Central memory CD8-positive, alpha-beta T cell (primary cell): ENCODE results near the gene ZNF618.

Experiments used
- ATAC-seq: fragments of 150-1000 bp; cut with Tn5 transposase; replicated peaks from 2 replicates; pipeline ENCODE4 v1.10.0; 2022; ENCODE audit warnings: mild to moderate bottlenecking, moderate FRiP score, moderate number of reproducible peaks; ENCODE audit not compliant: poor library complexity, severe bottlenecking; ENCODE audit errors: extremely low read depth
- DNase-seq, 2 donors: peaks; one replicate each; pipeline ENCODE4 v3.0.0; 2021; ENCODE audit warnings: low spot score in 2 of 2
- H3K27ac Mint-ChIP-seq: one replicate; pipeline ENCODE4 v1.8.0; 2022; ENCODE audit warnings: low read depth, mild to moderate bottlenecking, moderate library complexity, mixed read lengths
- H3K27me3 Mint-ChIP-seq: one replicate; pipeline ENCODE4 v1.8.0; 2022; ENCODE audit warnings: mixed read lengths
- H3K36me3 Mint-ChIP-seq: one replicate; pipeline ENCODE4 v1.8.0; 2022; ENCODE audit warnings: mild to moderate bottlenecking, moderate library complexity, mixed read lengths; ENCODE audit not compliant: insufficient read depth
- H3K4me1 Mint-ChIP-seq: one replicate; pipeline ENCODE4 v1.8.0; 2022; ENCODE audit warnings: mixed read lengths
- H3K4me3 Mint-ChIP-seq: one replicate; pipeline ENCODE4 v1.8.0; 2022; ENCODE audit warnings: mild to moderate bottlenecking, moderate library complexity, mixed read lengths
- H3K9me3 Mint-ChIP-seq: one replicate; pipeline ENCODE4 v1.8.0; 2022; ENCODE audit warnings: mixed read lengths

Gene ZNF618

DNA sequence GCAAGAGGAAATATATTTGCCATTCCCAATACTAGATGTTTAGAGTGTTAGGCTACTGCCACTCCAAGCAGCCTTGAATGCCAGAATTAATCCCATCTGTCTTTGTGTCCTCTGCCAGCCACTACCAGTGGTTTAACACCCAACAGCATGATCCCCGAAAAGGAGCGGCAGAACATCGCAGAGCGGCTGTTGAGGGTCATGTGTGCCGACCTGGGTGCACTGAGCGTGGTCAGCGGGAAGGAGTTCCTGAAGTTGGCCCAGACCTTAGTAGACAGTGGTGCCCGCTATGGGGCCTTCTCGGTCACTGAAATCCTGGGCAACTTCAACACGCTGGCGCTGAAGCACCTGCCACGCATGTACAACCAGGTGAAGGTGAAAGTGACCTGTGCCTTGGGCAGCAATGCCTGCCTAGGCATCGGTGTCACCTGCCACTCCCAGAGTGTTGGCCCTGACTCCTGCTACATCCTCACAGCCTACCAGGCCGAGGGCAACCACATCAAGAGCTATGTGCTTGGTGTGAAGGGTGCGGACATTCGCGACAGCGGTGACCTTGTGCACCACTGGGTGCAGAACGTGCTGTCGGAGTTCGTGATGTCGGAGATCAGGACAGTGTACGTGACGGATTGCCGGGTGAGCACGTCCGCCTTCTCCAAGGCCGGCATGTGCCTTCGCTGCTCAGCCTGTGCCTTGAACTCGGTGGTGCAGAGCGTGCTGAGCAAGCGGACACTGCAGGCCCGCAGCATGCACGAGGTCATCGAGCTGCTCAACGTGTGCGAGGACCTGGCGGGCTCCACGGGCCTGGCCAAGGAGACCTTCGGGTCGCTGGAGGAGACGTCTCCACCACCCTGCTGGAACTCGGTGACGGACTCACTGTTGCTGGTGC, 172.7 kb downstream of the ZNF618 start:
- Mint-ChIP-seq H3K36me3 (peaks cover 2% of the 10 kb centered on the region), H3K9me3 (no peaks in the 10 kb centered on the region), H3K4me3 (no peak overlapping the region), H3K4me1 (no peaks in the 10 kb centered on the region), H3K27ac (no peak overlapping the region), H3K27me3 (peaks cover 32% of the 10 kb centered on the region)
- DNase-seq: no peak
- ATAC-seq: no peak

GRCh38 chr9:114049441-114050225, 173.5 kb downstream of the ZNF618 start:
- DNase-seq (no peak), ATAC-seq (no peak)
- Mint-ChIP-seq H3K27ac (no peak overlapping the region), H3K9me3 (no peaks in the 10 kb centered on the region), H3K27me3 (peaks cover 27% of the 10 kb centered on the region), H3K36me3 (peaks cover 3% of the 10 kb centered on the region), H3K4me1 (no peaks in the 10 kb centered on the region), H3K4me3 (no peak overlapping the region)

DNA sequence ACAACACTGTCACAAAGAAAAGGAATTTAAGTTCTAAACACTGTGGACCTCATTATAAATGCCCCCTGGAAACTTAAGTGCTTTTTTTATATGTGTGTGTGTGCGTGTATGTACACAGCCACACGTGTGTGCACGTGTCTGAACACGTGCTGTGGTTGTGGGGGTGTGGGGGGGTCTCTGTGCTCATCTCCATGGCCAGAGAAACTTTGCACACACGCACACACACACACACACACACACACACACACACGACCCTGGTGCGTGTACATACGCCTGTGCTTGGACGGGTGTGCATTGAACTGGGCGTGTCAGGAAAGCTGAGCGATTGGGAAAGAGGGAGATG, 174.1 kb downstream of the ZNF618 start:
- peaks cover 21% of the 10 kb centered on the region for H3K27me3 Mint-ChIP-seq
- H3K27ac Mint-ChIP-seq: no peak overlapping the region
- H3K9me3 Mint-ChIP-seq: no peaks in the 10 kb centered on the region
- no peaks in the 10 kb centered on the region for H3K4me1 Mint-ChIP-seq
- DNase-seq (no peak), ATAC-seq (no peak)
- H3K36me3 Mint-ChIP-seq: peaks cover 3% of the 10 kb centered on the region
- no peak overlapping the region for H3K4me3 Mint-ChIP-seq

DNA sequence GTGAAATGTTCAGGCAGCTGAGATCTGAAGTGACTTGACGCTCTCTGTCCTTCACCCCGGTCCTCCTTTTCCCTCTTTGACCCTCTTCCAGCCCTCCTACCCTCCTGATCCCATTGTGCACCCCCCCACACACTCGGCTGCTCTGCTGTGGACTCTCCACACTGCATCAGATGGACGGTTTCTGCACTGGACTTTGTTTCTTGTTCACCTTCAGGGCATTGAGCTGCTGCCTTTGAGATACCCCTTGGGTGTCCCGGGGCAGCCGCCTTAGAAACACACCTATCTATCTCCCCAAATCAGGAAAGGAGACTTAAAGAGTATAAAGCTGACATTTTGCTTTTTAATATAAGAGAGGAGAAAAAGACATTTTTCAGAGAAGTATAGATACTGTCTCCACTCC, 174.5 kb downstream of the ZNF618 start:
- ATAC-seq (no peak), DNase-seq (no peak)
- Mint-ChIP-seq H3K27me3 (peaks cover 16% of the 10 kb centered on the region), H3K4me3 (no peak overlapping the region), H3K36me3 (peaks cover 3% of the 10 kb centered on the region), H3K4me1 (no peaks in the 10 kb centered on the region), H3K27ac (no peak overlapping the region), H3K9me3 (no peaks in the 10 kb centered on the region)

- H3K4me1 Mint-ChIP-seq: no peaks in the 10 kb centered on the region
- ATAC-seq (no peak), DNase-seq (no peak)
- H3K27ac Mint-ChIP-seq: no peak overlapping the region
- no peaks in the 10 kb centered on the region for H3K9me3 Mint-ChIP-seq
- H3K4me3 Mint-ChIP-seq: no peak overlapping the region
- H3K27me3 Mint-ChIP-seq: peaks cover 10% of the 10 kb centered on the region
- peaks cover 5% of the 10 kb centered on the region for H3K36me3 Mint-ChIP-seq
Observed at GRCh38 chr9:114051281-114051680, 175.2 kb downstream of the ZNF618 start.

GRCh38 chr9:114051706-114052105, 175.6 kb downstream of the ZNF618 start:
- Mint-ChIP-seq H3K9me3 (no peaks in the 10 kb centered on the region), H3K36me3 (peaks cover 5% of the 10 kb centered on the region), H3K4me1 (no peaks in the 10 kb centered on the region), H3K4me3 (no peak overlapping the region), H3K27ac (no peak overlapping the region), H3K27me3 (peaks cover 6% of the 10 kb centered on the region)
- ATAC-seq (no peak), DNase-seq (no peak)

GRCh38 chr9:114053246-114054005, 177.3 kb downstream of the ZNF618 start:
- Mint-ChIP-seq H3K36me3 (peaks cover 4% of the 10 kb centered on the region), H3K4me3 (no peak overlapping the region), H3K27me3 (no peaks in the 10 kb centered on the region), H3K4me1 (no peaks in the 10 kb centered on the region), H3K9me3 (no peaks in the 10 kb centered on the region), H3K27ac (no peak overlapping the region)
- no peak for ATAC-seq
- no peak for DNase-seq

- no peaks in the 10 kb centered on the region for H3K9me3 Mint-ChIP-seq
- H3K4me1 Mint-ChIP-seq: no peaks in the 10 kb centered on the region
- DNase-seq (no peak), ATAC-seq (no peak)
- peaks cover 3% of the 10 kb centered on the region for H3K36me3 Mint-ChIP-seq
- no peak overlapping the region for H3K27ac Mint-ChIP-seq
- no peaks in the 10 kb centered on the region for H3K27me3 Mint-ChIP-seq
- H3K4me3 Mint-ChIP-seq: no peak overlapping the region
Observed at GRCh38 chr9:114054191-114054690, 178.1 kb downstream of the ZNF618 start.

DNA sequence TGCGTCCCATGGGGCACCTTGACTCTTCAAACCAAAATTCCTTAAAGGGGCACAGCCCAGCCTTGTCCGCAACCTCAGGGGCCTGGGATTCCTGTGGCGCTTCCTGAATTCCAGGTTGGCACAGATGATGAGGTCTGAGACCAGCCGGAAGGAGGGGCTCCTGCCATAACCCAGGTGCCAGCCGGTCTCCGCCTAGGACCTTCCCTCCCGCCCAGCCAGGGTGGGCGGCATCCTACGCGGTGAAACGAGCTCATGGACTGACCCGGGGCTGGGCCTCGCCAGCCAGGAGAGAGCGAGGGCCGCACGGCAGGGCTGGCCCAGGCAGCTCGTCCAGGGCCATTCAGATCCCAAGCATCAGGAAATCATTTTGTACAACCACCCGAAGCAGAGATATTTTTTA, 179.0 kb downstream of the ZNF618 start:
- H3K27ac Mint-ChIP-seq: no peak overlapping the region
- H3K36me3 Mint-ChIP-seq: peaks cover 3% of the 10 kb centered on the region
- H3K9me3 Mint-ChIP-seq: no peaks in the 10 kb centered on the region
- H3K27me3 Mint-ChIP-seq: peaks cover 4% of the 10 kb centered on the region
- H3K4me3 Mint-ChIP-seq: no peak overlapping the region
- no peak for ATAC-seq
- no peak for DNase-seq
- no peaks in the 10 kb centered on the region for H3K4me1 Mint-ChIP-seq

- H3K36me3 Mint-ChIP-seq: peaks cover 3% of the 10 kb centered on the region
- H3K9me3 Mint-ChIP-seq: no peaks in the 10 kb centered on the region
- no peaks in the 10 kb centered on the region for H3K4me1 Mint-ChIP-seq
- H3K27ac Mint-ChIP-seq: no peak overlapping the region
- DNase-seq (no peak), ATAC-seq (no peak)
- no peak overlapping the region for H3K4me3 Mint-ChIP-seq
- H3K27me3 Mint-ChIP-seq: peaks cover 12% of the 10 kb centered on the region
Observed at GRCh38 chr9:114055894-114056293, 179.8 kb downstream of the ZNF618 start.

DNA sequence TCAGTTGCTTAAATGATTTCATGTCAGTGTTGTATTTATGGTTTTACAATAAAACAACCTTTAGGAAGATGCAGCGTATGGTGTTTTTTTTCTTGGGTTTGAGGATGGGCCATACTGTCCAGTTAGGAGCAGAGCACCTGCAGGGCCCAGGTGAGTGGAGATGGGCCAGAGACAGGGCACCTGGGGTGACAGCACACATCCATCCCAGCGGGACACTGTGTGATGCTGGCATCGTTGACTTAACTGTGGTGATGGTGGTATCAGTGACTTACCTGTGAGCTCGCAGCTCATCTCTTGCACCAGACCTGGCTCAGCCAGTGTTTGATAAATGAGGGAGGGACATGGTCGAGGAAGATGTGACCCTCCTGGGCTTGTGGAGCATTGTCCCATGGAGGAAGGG, 180.4 kb downstream of the ZNF618 start:
- Mint-ChIP-seq H3K4me1 (no peaks in the 10 kb centered on the region), H3K27ac (no peak overlapping the region), H3K36me3 (peaks cover 3% of the 10 kb centered on the region), H3K27me3 (peaks cover 19% of the 10 kb centered on the region), H3K9me3 (no peaks in the 10 kb centered on the region), H3K4me3 (no peak overlapping the region)
- no peak for ATAC-seq
- no peak for DNase-seq

DNA sequence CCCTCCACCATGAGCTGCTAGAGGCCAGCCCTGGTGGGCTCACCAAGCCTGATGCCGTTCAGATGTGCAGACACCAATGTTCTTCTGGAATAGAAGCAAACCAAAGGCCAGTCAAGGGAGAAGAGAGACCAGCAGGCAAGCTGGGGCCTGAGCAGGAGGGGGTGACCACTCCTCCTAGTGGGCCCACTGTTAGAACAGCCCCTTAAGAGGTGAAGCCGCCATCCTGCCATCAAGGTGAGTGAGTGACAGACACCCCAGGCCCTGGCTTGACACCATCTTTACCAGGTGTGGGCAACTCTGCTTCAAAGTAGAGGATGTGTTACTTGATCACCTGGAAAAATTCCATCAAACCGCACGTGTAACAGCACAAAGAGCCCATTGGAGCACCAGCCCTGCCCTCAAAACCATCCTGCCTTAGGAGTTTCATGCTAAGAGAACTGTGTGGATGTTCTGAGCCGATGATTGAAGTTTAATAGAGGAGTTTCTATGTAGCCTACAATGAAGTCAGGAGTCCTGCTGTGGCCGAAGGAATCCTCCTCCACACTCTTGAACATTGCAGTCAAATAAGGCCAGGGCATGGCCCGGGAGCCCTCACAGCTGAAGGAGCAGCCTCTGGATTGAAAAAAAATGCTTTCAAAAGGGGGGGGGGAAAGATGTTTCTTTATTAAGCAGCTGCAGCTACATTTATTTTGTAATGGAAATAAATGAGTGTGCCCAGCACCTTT, 181.2 kb downstream of the ZNF618 start:
- Mint-ChIP-seq H3K4me1 (no peaks in the 10 kb centered on the region), H3K4me3 (no peak overlapping the region), H3K27ac (no peak overlapping the region), H3K9me3 (no peaks in the 10 kb centered on the region), H3K36me3 (peaks cover 3% of the 10 kb centered on the region), H3K27me3 (peaks cover 27% of the 10 kb centered on the region)
- DNase-seq (no peak), ATAC-seq (no peak)
